ENCODE results near the gene ZBTB21.
A peak's percentile ranks its signal among the peaks of the same experiment; 100 is the strongest.

Gene ZBTB21

DNA sequence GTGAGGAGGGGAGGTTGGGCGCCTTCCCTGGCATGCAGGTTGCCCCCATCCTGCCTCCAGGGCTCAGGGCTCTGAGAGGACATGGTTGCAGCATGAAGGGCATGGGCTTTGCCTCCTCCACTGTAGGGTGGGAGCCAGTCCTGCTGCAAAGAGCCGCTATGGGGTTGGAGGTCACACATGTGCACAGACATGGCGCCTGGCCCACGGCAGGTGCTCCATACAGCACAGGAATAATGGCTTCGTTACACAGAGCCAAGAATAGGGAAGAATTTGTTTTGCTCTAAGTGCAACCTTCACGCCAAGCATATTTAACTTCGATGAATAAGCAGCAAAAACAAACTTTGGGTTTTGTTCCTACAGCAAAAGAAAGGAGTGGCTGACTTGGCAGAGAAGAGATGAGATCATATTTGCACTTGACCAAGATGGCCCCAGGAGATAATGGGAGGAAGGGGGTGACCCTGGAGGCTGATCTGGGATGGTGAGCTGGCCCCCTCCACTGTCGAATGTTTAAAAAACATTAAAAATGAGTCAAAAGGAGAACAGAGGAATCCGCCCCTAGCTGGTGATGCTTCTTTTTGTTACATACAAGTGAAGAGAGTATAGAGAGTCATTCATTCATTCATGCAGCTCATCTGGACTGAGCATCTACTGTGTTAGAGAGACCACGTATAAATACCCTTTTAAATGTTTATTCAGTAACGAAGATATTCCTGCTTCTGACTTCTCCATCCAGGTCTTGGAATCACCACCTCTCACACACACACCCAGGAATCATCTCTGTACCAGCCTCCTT, 43.9 kb downstream of the ZBTB21 start:
- peak; percentile 52 for DNase-seq

DNA sequence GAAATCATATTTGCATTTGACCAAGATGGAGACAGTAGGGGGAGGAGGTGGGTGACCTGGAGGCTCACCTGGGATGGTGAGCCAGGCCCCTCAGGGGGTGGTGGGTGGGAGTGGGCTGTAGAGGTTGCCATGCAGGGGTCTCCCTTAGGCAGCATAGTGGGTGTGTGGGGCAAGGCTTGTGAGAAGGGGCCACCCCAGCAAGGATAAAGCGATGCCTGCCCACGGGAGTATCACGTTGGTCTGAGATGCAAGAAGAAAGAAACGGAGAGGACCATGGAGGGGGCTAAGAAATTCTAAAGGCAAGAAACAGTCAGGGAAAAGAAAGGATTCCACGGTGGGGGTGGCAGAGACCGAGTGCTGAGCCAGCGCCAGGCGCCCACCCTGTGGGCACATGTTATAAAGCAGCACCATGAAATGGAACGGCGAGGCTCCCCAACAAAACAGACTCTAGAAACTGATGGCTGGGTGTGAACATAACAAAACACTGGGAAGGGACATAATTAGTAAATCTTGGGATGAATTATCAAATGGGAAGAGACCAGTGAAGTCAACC, 44.6 kb downstream of the ZBTB21 start:
- DNase-seq, result peak; percentile 12

DNA sequence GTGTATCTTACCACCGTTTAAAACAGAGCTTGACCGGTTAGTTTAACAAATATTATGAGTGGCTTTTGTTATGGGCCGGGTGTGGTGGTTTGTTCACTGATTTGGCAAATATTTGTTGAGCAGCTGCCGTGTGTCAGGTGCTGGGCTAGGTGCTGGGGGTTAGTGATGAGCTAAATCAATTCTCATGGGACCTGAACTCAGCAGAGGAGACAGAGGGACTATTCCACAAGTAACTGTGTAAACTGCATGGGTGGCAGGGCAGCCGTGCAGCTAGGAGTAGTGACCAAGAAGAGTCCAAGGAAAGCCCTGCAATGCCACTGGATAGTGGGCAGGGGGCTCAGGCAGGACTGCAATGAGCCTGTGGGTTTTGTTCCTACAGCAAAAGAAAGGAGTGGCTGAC, 45.1 kb downstream of the ZBTB21 start:
- peak; percentile 21 for DNase-seq

DNA sequence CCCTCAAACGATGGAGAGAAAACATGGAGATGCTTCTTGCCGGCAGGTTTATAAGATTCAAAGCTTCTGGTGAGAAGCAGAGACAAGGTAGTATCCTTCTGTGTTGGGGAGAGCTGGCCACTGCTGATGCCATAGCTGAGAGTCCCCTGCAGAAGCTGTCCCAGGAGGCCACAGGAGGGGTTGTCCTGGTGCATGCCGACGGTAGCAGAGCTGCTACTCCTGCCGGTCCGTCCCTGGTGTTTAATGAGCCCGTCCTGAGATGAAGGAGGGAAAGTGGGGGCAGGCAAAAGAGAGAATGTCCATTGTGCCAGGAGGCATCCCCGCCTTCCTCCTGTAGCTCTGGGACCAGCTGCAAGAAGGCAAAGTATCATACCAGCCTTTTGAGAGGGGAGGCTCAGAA, 46.0 kb downstream of the ZBTB21 start:
- DNase-seq, result peak; percentile 25

DNA sequence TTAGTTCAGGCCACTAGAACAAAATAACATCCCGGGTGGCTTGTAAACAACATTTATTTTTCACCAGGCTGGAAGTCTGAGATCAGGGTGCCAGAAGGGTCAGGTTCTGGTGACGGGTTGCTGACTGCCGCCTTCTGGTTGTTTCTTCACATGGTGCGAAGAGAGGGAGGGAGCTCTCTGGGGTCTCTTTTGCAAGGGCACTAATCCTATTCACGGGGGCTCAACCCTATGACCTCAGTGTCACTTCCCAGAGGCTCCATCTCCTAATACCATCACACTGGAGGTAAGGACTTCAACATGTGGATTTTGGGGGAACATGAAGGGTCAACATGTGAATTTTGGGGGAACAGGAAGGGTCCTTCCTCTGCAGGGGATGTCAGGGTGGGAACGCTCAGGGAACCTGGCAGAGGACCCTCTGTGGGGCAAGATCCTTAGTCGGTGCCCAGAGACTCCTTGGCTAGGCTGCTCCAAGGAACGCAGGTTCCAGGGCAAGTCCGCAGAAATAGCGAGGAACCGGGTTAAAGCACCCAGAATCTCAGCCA, 47.7 kb downstream of the ZBTB21 start:
- no peak for DNase-seq

DNA sequence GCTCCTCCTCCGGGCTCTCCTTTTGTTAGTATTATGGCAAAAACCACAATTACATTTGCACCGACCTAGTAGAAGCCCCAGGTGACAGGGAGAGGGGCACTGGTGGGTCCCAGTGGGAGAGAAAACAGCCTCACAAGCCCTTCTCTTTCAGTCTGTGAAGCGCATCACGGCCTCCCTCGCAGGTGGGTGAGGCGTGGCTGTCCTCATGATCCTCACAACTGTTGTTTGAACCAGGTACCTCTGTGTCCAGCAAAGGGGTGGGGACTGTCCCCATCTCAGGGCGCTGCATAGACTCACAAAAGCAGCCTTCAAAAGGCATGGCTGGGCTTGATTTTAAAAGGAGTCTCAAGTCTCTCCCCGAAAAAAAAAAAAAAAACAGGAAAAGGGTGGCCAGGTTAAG, 48.4 kb downstream of the ZBTB21 start:
- peak; percentile 50 for DNase-seq

DNA sequence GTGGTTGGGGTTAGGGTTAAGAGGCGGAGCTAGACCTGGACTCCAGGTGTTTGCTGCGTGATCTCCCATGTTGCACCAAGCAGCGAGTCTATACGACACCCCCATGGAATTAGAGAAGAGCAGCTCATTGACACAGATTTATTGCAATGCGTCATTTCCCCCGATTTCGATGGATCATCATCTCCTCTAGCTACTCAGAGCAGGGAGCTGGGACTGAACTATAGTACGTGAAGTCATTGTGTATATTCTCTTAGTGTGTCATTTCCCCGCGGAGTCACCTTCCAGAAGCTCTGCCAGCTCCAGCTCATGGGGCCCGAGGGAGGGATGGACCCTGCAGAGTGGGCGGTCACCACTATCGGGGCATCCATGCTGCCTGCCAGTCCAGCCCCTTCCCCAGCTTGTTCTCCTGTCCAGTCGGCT, 48.9 kb downstream of the ZBTB21 start:
- DNase-seq, result peak; percentile 55

DNA sequence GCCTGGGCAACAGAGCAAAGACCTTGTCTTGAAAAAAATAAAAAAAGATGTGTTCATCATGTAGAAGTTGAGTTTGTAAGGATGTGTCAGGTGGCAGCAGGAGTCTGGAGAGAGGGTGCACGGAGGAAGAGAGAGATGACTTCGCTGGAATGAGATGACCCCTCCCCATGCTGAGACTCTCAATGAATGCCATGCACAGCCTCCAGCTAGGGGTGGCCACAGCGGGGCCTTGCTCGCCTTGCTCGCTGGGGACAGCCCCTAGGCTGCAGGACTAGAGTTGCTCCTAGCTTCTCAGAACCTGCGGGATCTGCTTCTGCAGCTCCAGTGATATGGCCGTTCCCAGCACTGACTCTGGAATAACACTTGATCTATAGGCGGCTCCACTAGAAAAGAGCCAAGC, 49.8 kb downstream of the ZBTB21 start:
- peak; percentile 48 for DNase-seq

DNA sequence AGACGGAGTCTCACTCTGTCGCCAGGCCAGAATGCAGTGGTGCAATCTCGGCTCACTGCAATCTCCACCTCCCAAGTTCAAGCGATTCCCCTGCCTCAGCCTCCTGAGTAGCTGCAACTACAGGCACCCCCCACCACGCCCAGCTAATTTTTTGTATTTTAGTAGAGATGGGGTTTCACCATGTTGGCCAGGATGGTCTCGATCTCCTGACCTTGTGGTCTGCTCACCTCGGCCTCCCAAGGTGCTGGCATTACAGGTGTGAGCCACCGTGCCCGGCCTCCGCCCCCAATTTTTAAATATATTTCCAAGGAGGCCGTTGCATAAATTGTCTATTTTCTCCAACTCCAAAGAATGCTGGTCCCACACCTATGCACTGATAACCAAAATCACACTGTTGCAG, 50.5 kb downstream of the ZBTB21 start:
- DNase-seq, result peak; percentile 21

DNA sequence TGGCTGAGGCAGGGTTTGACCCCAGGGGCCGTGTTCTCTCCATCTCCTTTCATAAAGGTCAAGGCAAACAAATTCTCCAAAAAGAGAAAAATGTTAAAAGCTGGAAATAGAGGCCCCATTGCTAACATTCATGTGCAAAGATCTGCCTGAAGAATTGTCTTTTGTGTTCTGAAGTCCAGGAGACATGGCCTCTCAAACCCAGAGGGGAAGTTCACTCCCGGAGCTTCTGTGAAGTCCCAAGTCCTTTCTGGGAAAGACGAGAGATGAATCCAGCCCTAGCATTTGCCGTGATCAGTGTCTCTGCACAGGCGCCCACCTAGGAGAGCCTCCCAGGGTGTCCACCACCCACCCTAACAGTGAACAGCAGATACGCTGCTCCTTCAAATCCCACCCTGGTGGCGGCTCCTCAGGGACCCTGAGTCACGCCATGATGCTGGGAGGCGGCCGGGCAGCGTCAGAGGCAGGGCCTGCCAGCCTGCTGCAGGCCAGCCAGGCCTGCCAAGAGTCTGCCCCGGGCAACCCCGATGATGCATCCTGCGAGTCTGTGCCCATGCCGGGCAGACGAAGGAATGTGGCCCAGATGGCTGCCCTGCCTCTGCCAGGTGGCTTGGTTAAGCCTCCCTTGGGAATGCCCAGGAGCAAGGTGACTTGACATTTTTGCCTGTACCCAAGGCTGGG, 51.1 kb downstream of the ZBTB21 start:
- peak; percentile 42 for DNase-seq

DNA sequence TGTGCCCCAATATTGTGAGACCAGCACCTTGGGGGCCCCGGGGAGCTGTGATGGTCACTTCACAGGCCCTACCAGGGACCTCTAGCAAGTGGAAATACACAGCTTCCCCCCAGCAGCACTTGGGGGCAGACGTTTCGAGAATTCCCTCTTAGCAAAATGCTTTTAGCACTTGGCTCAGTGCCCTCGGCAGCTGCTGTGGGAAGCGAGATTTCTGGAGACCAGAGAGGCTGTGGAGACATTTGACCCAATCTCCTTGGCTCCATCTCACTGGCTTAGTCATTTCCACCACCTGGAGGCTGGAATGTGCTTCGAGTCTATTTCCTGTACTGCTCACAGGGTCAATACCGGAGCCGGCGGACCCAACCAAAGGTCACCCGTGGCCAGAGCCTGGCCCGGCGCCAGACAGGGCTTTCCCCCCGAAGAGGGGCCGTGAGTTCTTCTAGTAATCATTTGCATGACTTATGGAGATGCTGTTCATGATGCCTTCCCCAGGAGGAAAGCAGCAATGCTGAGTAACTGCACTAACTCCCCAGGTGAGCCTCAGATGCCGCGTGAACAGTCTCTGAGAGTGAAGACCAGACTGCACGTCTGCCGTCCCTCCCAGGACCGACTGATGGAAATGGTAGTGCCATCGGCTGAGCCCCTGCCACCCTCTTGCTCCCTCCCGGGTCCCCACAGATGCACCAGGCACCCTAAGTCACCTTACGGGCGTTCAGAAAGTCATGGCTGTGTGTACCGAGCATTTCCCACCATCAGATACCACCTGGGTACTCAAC, 52.0 kb downstream of the ZBTB21 start:
- peak; percentile 50 for DNase-seq

DNA sequence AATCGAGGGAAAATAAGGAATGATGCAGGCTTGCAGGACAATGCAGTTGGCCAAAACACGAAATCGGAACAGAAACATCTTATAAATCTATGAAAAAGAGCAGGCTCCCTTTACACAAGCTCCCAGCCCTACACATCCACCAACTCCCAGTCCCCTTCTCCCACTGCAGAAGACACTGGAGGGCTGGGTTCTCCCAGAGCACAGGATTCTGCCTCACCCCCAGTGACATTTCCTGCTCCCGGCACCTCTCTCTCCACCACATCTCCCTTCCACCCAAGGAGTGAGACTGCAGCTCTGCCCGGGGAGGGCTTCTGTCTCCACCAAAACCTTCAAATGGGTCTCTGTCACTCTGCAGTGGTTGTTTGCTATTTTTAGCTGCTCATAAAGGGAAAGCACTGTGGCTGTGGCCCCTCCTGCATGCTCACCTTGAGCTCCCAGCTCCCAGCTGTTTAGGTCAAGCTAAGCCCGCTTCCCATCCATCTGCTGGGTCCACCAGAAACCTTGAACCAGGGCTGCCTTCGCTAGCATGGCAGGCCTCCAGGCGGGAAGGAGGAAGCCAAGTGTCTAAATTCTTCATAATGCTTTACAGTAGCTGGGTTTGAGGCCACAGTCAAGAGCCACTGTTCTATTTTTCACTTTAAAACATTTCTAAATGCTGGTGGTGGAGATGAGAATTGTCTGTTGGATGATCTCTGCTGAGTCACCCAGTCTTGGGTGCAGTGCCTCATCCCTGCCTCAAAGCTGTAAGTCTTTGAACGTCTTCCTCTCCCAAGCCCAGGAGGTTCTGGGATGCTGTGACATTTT, 53.0 kb downstream of the ZBTB21 start:
- DNase-seq, result peak; percentile 54

DNA sequence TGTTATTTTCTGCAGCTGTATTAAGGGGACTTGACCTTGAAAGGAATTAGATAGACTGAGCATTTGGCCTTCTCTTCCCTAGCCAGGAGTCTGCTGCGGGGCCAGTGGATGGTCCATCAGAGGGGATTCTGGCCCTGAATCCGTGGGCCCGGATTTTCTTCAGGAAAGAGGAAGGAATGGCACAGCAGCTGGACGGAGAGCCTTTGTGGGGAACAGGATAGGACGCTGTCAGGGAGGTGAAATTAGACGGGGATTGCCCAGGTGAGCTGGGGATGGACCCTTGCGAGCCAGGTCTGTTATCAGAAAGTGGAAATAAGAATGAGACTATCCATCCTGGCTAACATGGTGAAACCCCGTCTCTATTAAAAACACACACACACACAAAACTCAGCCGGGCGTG, 54.6 kb downstream of the ZBTB21 start:
- no peak for DNase-seq

DNA sequence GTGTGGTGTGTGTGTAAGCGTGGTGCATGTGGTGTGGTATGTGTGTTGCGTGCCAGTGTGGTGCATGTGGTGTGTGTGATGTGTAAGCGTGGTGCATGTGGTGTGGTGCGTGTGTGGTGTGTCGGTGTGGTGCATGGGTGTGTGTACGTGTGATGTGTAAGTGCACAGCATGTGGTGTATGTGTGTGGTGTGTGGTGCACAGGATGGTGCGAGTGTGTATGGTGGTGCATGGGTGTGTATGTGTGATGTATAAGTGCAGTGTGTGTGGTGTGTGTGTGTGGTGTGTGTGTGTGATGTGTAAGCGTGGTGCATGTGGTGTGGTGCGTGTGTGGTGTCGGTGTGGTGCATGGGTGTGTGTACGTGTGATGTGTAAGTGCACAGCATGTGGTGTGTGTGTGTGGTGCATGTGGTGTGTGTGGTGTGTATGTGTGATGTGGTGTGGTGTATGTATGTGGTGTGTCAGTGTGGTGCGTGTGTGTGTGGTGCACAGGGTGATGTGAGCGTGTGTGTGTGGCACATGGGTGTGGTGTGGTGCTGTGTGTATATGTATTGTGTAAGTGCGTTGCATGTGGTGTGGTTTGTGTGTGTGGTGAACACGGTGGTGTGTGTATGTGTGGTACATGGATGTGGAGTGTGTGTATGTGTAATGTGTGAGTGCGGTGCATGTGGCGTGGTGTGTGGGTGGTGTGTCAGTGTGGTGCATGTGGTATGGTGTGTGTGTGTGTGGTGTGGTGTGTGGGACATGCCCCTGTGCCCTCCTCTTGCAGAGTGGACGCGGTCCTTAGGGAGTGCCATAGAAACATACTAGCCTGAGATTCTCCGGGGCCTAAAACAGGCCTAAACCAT, 55.3 kb downstream of the ZBTB21 start:
- no peak for DNase-seq

DNA sequence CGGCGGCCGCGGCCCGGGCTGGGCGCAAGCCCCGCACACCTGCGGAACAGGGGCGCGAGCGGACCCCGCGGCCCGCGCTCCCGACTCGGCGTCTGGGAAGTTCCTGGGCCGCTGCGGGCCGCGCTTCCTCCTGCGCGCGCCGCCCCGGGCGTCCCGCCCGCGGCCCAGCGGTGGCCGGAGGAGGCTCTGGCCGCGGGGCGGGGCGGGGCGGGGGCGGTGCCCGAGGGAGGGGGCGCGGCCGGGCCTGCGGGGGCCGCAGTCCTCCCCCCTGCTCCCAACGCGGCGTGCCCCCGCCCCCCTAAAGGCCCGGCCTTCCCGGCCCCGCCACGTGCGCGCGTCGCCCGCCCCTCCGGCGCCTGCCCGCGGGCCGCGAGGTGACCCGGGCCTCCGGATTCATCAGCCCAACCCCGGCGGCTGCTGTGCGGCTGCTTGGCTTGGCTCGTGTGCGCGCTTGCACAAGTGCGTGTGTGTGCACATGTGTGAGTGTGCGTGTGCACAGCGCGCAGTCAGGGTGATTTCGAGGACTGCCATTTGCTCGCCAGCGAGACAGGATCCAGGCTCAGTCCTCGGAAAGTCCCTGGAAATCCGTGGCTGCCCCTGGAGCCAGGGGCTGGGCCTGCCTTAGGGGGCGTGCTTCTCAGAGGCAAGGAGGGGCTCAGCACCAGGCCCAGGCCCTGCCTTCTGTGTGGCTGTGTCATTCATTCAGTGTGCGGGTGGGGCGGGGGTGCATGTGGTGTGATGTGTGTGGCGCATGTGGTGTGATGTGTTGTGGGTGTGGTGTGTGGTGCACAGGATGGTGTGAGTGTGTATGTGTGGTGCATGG, 56.1 kb downstream of the ZBTB21 start, which contains the start of gene C2CD2:
Gene C2CD2, minus strand, starts transcription at position 188 of the 823 bp plus-strand sequence. CDS start 370 bp downstream, outside the sequence.
- DNase-seq, result peak; percentile 66

DNA sequence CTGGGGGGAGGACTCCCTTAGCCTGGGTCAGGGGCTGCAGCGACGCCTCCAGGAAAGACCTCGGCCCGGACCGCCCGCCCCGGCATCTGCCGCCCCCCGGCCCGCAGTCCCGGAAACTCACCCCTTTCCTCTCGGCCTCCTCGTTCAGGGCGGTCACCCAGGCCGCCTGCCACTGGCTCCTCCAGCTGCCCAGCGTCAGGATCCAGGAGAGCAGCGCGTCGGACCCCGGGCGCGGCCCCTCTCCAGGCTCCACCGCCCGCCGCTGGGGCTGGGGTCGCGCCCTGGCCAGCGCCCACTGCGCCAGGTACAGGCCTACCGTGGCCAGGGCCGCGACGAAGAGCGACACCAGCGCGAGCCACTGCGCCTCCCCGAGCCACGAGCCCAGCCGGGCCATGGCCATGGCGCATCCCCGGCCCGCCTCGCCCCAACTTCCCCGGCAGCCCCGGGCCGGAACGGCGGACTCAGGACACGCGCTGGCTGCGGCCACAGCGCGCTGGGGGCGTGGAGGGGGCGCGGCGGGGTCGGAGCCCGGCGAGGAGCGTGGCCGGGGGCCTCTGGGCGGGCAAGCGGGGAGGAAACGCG, 56.8 kb downstream of the ZBTB21 start:
- DNase-seq, result no peak

DNA sequence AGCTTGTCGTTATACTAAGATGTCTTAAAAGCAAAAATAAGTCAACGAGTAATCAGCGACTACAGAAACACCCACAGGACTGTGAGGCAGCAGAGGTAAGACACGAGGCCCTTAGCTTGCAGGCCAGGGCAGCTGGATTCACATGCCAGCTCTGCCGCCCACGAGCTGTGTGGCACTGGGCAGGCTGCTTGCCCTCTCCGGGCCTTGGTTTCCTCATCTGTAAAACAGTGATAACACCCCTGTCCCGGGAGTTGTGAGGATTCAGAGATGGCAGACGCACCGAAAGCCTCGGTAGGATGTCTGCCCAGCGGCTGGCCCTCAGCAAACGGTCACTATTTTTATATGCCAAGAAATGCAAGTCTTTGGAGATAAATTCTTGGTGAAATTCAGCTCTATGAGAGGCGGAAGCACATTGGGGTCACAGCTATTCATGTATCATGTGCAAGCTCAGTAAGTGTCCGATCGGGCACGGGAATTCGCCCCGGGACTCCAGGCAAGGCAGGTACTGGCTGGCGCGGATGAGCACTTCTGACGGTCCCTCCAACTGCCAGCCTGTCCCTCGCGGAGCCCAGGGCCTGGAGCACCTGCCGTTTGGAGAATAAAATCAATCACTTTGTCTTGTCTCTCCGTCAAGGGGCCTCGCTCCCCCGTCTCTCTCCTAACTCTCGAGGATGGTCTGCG, 57.5 kb downstream of the ZBTB21 start:
- DNase-seq, result no peak

DNA sequence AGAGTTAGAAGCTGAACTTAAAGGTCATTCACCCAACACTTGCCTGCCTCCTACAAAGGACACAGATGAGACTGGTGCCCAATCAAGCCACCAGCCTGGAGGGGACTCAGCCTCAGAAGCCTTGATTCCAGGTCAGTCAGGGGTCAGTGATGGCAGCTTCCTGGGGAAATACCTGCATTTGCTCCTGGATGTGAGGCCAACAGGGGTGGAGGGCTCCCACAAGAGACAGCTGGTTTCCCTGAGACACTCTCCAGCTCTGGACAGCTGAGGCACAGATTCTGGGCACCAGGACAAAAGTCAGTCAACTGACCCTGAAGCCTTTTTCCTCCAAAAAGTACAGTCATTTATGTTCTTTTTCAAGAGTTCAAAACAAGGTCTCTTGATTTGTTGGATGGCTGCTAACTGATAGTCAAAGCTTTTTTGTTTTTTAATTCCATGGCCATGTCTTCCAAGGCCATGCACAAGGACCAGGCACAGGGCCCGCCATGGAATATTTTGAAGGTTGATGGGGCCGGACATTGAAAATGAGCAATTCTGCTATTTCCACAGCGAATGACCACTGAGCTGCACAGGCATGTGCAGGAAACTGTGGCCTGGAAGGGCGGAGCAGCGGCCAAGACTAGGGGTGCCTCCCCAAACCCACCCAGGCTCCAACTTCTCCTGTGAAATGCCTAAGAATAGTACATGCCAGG, 58.1 kb downstream of the ZBTB21 start:
- DNase-seq, result no peak
